ENCODE data around the gene PHTF2.

The PHTF2 gene

DNA sequence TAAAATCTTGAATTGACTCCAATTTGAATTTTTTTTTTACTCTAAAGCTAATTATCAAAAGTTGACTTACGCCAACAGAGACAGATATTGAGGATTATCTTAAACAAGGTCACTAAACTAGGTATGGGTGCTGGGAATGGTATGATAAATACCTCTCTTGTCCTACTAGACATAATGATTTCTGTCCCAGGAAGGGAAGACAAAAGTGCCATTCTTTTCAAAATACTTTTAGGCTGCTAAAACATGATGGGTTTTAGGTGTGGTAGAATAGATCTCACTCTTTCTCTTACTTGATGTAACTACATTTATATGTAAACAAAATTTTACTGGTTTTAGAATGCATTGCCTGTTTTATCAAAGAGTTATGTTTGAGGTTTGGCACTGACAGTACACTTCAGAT is 15.5 kb upstream of the PHTF2 start:
- TF ChIP-seq TAF1 (IDR thresholded peaks at IDR 0.05; ENCODE audit: borderline replicate concordance, insufficient read depth, low read length): no peak
- TF ChIP-seq FOXP2 (optimal IDR thresholded peaks at IDR 0.05; ENCODE audit: borderline replicate concordance, extremely low read depth, extremely low read length, insufficient read depth): no peak
- TF ChIP-seq, protein P1, sequence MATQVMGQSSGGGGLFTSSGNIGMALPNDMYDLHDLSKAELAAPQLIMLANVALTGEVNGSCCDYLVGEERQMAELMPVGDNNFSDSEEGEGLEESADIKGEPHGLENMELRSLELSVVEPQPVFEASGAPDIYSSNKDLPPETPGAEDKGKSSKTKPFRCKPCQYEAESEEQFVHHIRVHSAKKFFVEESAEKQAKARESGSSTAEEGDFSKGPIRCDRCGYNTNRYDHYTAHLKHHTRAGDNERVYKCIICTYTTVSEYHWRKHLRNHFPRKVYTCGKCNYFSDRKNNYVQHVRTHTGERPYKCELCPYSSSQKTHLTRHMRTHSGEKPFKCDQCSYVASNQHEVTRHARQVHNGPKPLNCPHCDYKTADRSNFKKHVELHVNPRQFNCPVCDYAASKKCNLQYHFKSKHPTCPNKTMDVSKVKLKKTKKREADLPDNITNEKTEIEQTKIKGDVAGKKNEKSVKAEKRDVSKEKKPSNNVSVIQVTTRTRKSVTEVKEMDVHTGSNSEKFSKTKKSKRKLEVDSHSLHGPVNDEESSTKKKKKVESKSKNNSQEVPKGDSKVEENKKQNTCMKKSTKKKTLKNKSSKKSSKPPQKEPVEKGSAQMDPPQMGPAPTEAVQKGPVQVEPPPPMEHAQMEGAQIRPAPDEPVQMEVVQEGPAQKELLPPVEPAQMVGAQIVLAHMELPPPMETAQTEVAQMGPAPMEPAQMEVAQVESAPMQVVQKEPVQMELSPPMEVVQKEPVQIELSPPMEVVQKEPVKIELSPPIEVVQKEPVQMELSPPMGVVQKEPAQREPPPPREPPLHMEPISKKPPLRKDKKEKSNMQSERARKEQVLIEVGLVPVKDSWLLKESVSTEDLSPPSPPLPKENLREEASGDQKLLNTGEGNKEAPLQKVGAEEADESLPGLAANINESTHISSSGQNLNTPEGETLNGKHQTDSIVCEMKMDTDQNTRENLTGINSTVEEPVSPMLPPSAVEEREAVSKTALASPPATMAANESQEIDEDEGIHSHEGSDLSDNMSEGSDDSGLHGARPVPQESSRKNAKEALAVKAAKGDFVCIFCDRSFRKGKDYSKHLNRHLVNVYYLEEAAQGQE (IDR thresholded peaks at IDR 0.05; ENCODE audit: insufficient read depth in 1 of 2, low read depth in 2 of 2, low read length in 2 of 2): no peak
- TF ChIP-seq SIN3A (IDR thresholded peaks at IDR 0.05; ENCODE audit: borderline replicate concordance, insufficient read depth, low read length): no peak
- TF ChIP-seq POLR2AphosphoS5 (IDR thresholded peaks at IDR 0.05; ENCODE audit: low read depth, low read length): no peak

DNA sequence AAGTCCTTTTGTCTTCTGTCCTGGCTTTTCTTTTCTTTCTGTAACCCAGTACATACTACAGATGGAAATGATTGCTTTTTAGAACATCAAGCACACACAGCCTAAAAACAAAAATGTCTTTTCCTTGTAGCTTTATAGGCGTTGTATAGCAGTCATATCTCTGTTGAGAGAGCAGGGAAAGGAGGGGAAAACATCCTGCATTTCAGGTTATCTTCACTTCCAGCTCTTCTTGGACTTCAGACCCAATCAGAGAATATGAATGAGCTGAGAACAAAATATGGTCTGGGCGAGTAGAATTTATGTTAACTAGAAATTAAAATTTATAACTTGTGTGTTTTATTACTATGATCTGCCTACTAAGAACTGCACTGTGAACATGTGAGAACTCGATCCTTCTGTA is 15.0 kb upstream of the PHTF2 start:
- no peak for TF ChIP-seq POLR2AphosphoS5 (IDR thresholded peaks at IDR 0.05; ENCODE audit: low read depth, low read length)
- TF ChIP-seq, protein P1 (IDR thresholded peaks at IDR 0.05; ENCODE audit: insufficient read depth in 1 of 2, low read depth in 2 of 2, low read length in 2 of 2): no peak
- no peak for TF ChIP-seq TAF1 (IDR thresholded peaks at IDR 0.05; ENCODE audit: borderline replicate concordance, insufficient read depth, low read length)
- no peak for TF ChIP-seq FOXP2 (optimal IDR thresholded peaks at IDR 0.05; ENCODE audit: borderline replicate concordance, extremely low read depth, extremely low read length, insufficient read depth)
- no peak for TF ChIP-seq SIN3A (IDR thresholded peaks at IDR 0.05; ENCODE audit: borderline replicate concordance, insufficient read depth, low read length)

DNA sequence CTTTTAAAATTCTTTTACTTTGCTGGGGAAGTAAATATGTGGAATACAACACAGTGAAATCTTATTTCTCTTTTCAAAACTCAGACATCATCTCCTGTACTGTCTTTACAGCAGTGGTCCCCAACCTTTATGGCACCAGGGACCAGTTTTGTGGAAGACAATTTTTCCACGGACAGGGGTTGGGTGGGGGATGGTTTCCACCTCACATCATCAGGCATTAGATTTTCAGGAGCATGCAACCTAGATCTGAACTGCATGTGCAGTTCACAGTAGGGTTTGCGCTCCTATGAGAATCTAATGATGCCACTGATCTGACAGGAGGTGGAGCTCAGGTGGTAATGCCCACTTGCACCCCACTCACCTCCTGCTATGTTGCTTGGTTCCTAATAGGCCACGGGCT is 12.6 kb upstream of the PHTF2 start:
- TF ChIP-seq FOXP2 (optimal IDR thresholded peaks at IDR 0.05; ENCODE audit: borderline replicate concordance, extremely low read depth, extremely low read length, insufficient read depth) (no peak), POLR2AphosphoS5 (IDR thresholded peaks at IDR 0.05; ENCODE audit: low read depth, low read length) (no peak), TAF1 (IDR thresholded peaks at IDR 0.05; ENCODE audit: borderline replicate concordance, insufficient read depth, low read length) (no peak), SIN3A (IDR thresholded peaks at IDR 0.05; ENCODE audit: borderline replicate concordance, insufficient read depth, low read length) (no peak)
- TF ChIP-seq, protein P1 (IDR thresholded peaks at IDR 0.05; ENCODE audit: insufficient read depth in 1 of 2, low read depth in 2 of 2, low read length in 2 of 2): no peak

DNA sequence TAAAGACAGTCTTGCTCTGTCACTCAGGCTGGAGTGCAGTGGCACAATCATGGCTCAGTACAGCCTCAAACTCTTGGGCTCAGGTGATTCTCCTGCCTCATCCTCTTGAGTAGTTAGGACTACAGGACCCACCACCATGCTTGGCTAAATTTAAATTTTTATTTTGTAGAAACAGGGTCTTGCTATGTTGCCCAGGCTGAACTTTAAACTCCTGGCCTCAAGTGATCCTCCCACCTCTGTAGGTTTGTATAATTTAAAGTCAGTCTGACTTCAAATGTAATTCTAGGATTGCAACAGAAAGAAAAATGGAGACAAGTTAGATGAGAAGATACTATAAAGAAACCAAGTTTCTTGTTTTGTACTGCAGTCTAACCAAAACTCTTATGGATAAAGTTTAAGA is 11.8 kb upstream of the PHTF2 start:
- TF ChIP-seq TAF1 (IDR thresholded peaks at IDR 0.05; ENCODE audit: borderline replicate concordance, insufficient read depth, low read length) (no peak), POLR2AphosphoS5 (IDR thresholded peaks at IDR 0.05; ENCODE audit: low read depth, low read length) (no peak), FOXP2 (optimal IDR thresholded peaks at IDR 0.05; ENCODE audit: borderline replicate concordance, extremely low read depth, extremely low read length, insufficient read depth) (no peak), SIN3A (IDR thresholded peaks at IDR 0.05; ENCODE audit: borderline replicate concordance, insufficient read depth, low read length) (no peak)
- TF ChIP-seq, protein P1 (IDR thresholded peaks at IDR 0.05; ENCODE audit: insufficient read depth in 1 of 2, low read depth in 2 of 2, low read length in 2 of 2): no peak

Measured in PFSK-1 (cell line).